GM18508 (cell line): ENCODE results near the gene PRSS12.
"Not testable (repeated sequence)": the region's sequence is repeated elsewhere in the genome, so short reads cannot be mapped to it uniquely, and the experiment has no call there.

Source experiments
- ATAC-seq: cut with Tn5 transposase; IDR thresholded peaks from one replicate; pipeline ENCODE4 v1.9.1; 2021; ENCODE audit warnings: moderate number of reproducible peaks; ENCODE audit not compliant: insufficient read depth, unreplicated experiment

PRSS12 gene

DNA sequence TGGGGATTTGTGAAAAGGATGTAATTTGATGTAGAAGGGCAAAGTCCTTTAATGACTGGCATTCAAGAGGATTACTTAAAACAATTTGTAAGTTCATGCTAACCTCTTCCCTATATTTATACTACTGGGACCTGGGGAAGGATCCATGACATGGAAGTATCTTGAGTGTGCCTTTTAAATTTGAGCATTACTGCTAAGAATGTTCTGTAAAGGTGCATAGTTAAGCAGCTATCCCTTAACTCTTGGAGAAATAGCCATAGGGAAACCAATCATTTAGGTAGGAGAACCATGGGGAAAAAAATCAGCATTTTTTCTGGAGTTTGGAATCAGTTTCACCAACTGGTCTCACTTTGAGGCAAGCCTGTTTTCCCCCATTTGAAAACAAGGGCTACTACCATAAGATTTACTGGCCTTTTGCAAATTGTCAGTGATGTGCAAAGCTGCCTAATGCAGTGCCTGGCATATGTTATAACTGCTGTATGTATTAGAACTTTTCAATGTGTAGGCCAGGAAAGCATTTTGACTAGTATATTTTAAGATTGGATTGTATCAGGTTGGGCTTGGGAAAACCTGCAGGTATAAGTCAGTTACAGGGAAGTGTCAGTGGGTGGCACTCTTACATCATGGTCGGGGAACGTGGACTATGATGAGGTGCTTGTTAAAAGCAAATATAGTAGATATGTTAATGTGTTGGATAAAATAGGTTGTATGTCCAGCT, 72.1 kb downstream of the PRSS12 start:
- peak; percentile 22 for ATAC-seq

DNA sequence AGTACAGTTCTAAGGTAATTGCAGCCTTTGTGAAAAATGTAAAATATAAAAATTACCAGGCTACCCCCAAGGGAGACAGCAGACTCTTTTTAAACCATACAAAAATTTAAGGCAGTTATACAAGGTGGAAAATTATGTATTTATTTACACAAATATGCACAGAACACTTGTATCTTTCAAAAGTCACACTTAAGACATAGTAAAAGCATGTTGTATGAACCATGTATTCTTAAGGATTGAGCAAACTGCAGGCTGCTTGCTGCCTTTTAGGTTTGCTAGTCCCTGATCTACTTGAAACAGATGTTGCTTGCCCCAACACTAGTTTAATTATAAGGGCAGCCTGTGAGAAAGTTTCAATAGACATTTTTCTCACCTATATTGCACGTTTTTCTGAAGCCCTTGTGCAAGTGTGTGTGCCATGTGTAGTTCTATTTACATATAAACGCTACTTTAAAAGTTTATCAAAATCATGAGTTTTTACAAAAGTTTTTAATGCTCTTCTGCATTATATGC, 72.8 kb downstream of the PRSS12 start:
- ATAC-seq, result no peak

- ATAC-seq, result no peak
Measured at GRCh38 chr4:118279328-118279727, 73.5 kb downstream of the PRSS12 start.

- peak; percentile 64 for ATAC-seq
Measured at GRCh38 chr4:118278473-118279274, 74.1 kb downstream of the PRSS12 start.

- ATAC-seq, result no peak
Measured at GRCh38 chr4:118277243-118277642, 75.6 kb downstream of the PRSS12 start.

DNA sequence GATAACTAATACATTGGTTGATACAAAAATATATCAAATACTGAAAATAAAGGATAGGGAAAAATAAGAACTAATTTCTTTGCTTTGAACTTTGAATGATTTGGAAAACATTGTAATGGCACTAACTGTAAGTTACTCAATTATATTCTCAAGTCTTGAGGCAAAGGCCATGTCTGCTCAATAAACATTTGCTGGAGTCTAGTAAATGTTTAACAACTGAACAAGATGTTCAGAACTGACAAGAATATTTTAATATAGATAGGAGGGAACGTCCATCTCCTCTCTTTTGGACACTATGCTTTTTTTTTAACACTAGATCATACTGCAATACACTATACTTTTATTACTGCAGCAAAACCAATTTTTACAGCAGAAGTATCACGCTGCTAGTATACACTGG, 76.2 kb downstream of the PRSS12 start:
- no peak for ATAC-seq

DNA sequence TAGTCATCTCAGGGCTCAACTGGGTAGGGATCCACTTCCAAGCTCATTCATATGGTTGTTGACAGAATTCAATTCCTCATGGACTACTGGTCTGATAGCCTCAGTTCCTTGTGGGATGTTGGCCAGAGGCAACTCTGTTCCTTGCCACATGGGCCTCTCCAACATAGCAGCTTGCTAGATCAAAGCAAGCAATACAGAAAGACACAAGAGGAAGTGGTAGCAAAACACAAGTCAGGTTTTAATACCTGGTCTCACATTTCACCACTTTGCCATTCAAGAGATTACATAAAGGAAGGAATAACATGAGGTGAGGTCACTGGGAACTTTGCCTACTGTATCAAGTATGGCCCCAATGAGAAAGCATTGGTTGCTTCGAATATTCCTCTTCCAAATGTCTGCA, 79.2 kb downstream of the PRSS12 start:
- ATAC-seq, result no peak

GRCh38 chr4:118271788-118272187, 81.0 kb downstream of the PRSS12 start:
- no peak for ATAC-seq

- no peak for ATAC-seq
Measured at GRCh38 chr4:118270492-118270891, 82.3 kb downstream of the PRSS12 start.

GRCh38 chr4:118268780-118269179, 84.0 kb downstream of the PRSS12 start:
- no peak for ATAC-seq

DNA sequence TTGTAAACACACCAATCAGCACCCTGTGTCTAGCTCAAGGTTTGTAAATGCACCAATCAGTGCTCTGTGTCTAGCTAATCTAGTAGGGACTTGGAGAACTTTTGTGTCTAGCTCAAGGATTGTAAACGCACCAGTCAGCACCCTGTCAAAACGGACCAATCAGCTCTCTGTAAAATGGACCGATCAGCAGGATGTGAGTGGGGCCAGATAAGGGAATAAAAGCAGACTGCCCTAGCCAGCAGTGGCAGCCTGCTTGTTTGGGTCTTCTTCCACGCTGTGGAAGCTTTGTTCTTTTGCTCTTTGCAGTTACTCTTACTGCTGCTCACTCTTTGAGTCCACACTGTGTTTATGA, 86.7 kb downstream of the PRSS12 start:
- ATAC-seq, result not testable (repeated sequence)

DNA sequence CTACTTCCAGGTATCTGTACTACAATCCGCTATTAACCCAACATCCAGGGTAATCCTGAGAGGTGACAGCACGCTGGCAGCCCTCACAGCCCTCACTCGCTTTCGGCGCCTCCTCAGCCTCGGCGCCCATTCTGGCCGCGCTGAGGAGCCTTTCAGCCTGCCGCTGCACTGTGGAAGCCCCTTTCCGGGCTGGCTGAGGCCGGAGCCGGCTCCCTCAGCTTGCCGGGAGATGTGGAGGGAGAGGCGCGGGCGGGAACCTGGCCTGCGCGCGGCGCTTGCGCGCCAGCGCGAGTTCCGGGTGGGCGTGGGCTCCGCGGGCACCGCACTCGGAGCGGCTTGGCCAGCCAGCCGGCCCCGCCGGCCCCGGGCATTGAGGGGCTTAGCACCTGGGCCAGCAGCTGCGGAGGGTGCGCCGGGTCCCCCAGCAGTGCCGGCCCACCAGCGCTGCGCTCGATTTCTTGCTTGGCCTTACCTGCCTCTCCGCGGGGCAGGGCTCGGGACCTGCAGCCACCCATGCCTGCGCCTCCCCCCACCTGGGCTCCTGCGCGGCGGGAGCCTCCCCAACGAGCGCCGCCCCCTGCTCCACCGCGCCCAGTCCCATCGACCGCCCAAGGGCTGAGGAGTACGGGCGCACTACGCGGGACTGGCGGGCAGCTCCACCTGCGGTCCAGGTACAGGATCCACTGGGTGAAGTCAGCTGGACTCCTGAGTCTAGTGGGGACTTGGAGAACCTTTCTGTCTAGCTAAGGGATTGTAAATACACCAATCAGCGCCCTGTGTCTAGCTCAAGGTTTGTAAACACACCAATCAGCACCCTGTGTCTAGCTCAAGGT, 87.3 kb downstream of the PRSS12 start:
- no peak for ATAC-seq

- no peak for ATAC-seq
Measured at GRCh38 chr4:118264096-118264495, 88.7 kb downstream of the PRSS12 start.

DNA sequence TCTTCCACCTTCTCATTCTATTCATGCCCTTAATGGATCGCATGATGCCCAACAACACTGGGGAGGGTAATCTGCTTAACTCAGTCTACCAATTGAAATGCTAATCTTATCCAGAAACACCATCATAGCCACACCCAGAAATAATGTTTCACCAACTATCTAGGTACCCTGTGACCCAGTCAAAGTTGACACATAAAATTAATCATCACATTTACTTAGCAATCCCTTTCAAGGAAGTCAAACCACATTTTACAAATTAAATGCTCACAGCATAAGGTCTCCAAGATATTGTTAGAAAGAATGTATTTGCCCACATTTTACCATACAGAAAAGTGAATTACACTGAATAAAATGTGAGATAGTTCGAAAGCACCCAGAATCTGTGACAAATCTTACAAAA, 92.5 kb downstream of the PRSS12 start:
- no peak for ATAC-seq

GRCh38 chr4:118259111-118259510, 93.7 kb downstream of the PRSS12 start:
- no peak for ATAC-seq

DNA sequence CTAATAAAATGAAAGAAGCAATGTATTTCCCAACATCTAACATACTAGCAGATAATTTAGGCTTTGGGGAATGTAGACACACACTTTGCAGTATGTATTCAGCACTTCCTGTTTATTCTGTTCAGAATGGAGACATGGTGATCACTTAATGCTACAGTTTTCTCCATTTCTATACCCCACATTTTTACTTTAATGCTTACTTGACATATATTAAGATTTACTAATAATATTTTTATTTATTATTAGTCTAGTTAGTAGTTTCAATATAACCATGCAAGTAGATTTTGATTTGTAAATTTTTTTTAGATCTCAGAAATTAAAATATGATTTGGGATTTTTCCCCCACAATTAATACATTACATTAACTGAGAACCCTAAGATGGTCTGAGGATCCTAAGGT, 98.4 kb downstream of the PRSS12 start:
- no peak for ATAC-seq

GRCh38 chr4:118249890-118250289, 102.9 kb downstream of the PRSS12 start:
- ATAC-seq, result no peak

GRCh38 chr4:118237531-118237930, 115.3 kb downstream of the PRSS12 start:
- ATAC-seq, result no peak

DNA sequence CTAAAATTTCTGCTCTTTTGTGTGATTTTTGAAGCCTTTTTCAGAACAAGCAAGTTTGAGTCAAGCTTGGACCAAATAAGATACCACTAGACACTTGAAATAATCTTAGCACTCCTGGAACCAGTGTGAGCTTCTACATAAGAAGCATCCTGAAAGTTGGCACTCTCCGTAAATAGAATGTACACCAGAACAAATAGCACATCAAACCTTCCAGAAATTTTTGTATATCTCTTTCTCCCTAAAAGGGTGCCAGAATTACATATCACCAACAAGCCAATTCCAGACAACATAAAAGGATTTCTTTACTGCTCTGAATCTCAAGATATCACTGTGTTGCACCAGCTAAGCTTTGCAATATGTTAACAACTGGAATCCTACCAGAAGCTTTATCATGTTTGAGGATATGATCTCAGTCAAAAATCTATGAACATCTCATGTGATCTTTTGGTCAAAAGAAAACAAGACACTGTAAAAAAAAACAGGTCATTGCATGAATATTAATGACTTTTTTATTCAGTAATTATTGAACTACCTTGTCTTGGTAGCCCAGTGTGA, 117.2 kb downstream of the PRSS12 start:
- no peak for ATAC-seq
